LHCN-M2 (cell line): ENCODE measurements around the gene SYNC. TPM values are rescaled to one million over a fixed set of nuclear protein-coding genes. Genes with fewer than 3 reads are reported as not detected.
A peak's percentile ranks its signal among the peaks of the same experiment; 100 is the strongest.
"Not testable (repeated sequence)": the region's sequence is repeated elsewhere in the genome, so short reads cannot be mapped to it uniquely, and the experiment has no call there.

ENCODE experiments used
- DNase-seq: peaks from one replicate; pipeline ENCODE4 v3.0.0-alpha.2; 2012; ENCODE audit warnings: low read depth
- total RNA-seq: library from RNA; depleted of rRNA; stranded (reverse); fragments of >200 nt; gene quantifications from 2 replicates; pipeline ENCODE4 v1.2.3, GENCODE V29; 2014

Gene SYNC
- total RNA-seq, 1 experiment from 2014 or later, result 55.2 TPM

- DNase-seq, result peak; percentile 94
Observed at GRCh38 chr1:32724678-32725614, 22.4 kb upstream of the SYNC start.

- DNase-seq, result no peak
Observed at GRCh38 chr1:32719681-32720275, 17.2 kb upstream of the SYNC start.

GRCh38 chr1:32718527-32718926, 16.0 kb upstream of the SYNC start:
- DNase-seq, result no peak

GRCh38 chr1:32718036-32718435, 15.5 kb upstream of the SYNC start:
- DNase-seq, result no peak

GRCh38 chr1:32717503-32717902, 14.9 kb upstream of the SYNC start:
- no peak for DNase-seq

- no peak for DNase-seq
Observed at GRCh38 chr1:32716312-32717148, 14.0 kb upstream of the SYNC start.

GRCh38 chr1:32715901-32716311, 13.3 kb upstream of the SYNC start:
- no peak for DNase-seq

GRCh38 chr1:32714277-32714676, 11.7 kb upstream of the SYNC start:
- DNase-seq, result no peak

GRCh38 chr1:32713081-32713480, 10.5 kb upstream of the SYNC start:
- DNase-seq, result no peak

GRCh38 chr1:32711221-32711620, 8.7 kb upstream of the SYNC start:
- not testable (repeated sequence) for DNase-seq

- no peak for DNase-seq
Observed at GRCh38 chr1:32709476-32709875, 6.9 kb upstream of the SYNC start.

GRCh38 chr1:32709075-32709474, 6.5 kb upstream of the SYNC start:
- DNase-seq, result no peak

- DNase-seq, result no peak
Observed at GRCh38 chr1:32706491-32706890, 3.9 kb upstream of the SYNC start.

- DNase-seq, result no peak
Observed at GRCh38 chr1:32705516-32705915, 2.9 kb upstream of the SYNC start.

- DNase-seq, result peak; percentile 91
Observed at GRCh38 chr1:32703479-32704291, 1.1 kb upstream of the SYNC start.

GRCh38 chr1:32701951-32702598, 495 bp downstream of the SYNC start:
- peak; percentile 47 for DNase-seq

GRCh38 chr1:32701421-32701911, 1.1 kb downstream of the SYNC start:
- DNase-seq, result no peak

- DNase-seq, result not testable (repeated sequence)
Observed at GRCh38 chr1:32696996-32697395, 5.6 kb downstream of the SYNC start.

GRCh38 chr1:32696041-32696440, 6.5 kb downstream of the SYNC start:
- no peak for DNase-seq

- DNase-seq, result peak; percentile 85
Observed at GRCh38 chr1:32695098-32695904, 7.3 kb downstream of the SYNC start.
